K562 (cell line): ENCODE measurements around the gene KPNA4. TPM values are rescaled to one million over a fixed set of nuclear protein-coding genes. Genes with fewer than 3 reads are reported as not detected.

ENCODE experiments used
- ATAC-seq: fragments of 200-7000 bp; cut with Tn5 transposase; 3 replicates; pipeline ENCODE4 v1.9.1; 2020; ENCODE audit warnings: moderate library complexity
- Bru-seq: library from RNA; stranded (reverse); fragments of 400-500 nt; gene quantifications from one replicate; lab custom pipeline; 2021; lab: Mats Ljungman, UMichigan
- BruChase-seq, 2 experiments: library from RNA; stranded (reverse); fragments of 400-500 nt; gene quantifications; one replicate each; lab custom pipeline; 2021; lab: Mats Ljungman, UMichigan
- BruUV-seq: library from RNA; stranded (reverse); fragments of 400-500 nt; replicated peaks from 2 replicates; lab custom pipeline; 2021; lab: Mats Ljungman, UMichigan
- CTCF ChIA-PET: fragments of 300-600 bp; formaldehyde crosslinking; extraction: SDS; loops from one replicate; lab custom pipeline; 2021; ENCODE audit warnings: low intra/inter-chr PET ratio; lab: Yijun Ruan, JAX
- POLR2A ChIA-PET: fragments of 300-600, 350-650 bp; sonication (Branson Sonifier 250); formaldehyde crosslinking; extraction: SDS; loops from one replicate; lab custom pipeline; 2021; ENCODE audit warnings: antibody characterized with exemption, inconsistent platforms; lab: Yijun Ruan, JAX
- DNase-seq, 4 experiments: peaks; one replicate each; pipeline versions ENCODE4 v3.0.0 to v3.0.0-alpha.2; 2011 to 2018; ENCODE audit warnings: low spot score in 3 of 4, mixed read lengths in 3 of 4; ENCODE audit errors: extremely low read depth in 1 of 4
- FAIRE-seq: peaks from 2 replicates; lab custom pipeline; 2011; peaks lifted over from hg19 to GRCh38; lab: Jason Lieb, UNC
- H2AFZ ChIP-seq: 2 replicates; pipeline ENCODE4 v1.6.0; 2011; ENCODE audit warnings: low read depth, low read length, control low read depth, inconsistent platforms
- H3K27ac ChIP-seq: fragments of 200-600 bp; 3 replicates; pipeline ENCODE4 v1.8.0; 2011; ENCODE audit warnings: low read depth, mild to moderate bottlenecking, control low read depth, inconsistent platforms, low read length, moderate library complexity, mixed read lengths; ENCODE audit errors: extremely low read depth
- H3K27me3 ChIP-seq, 2 experiments: fragments of 300-600 bp in 1 of 2; 2 replicates in 1 of 2; 3 replicates in 1 of 2; pipeline versions ENCODE4 v1.6.0 to v1.8.0; 2011; ENCODE audit warnings: inconsistent platforms in 2 of 2, low read length in 2 of 2, mild to moderate bottlenecking in 1 of 2, mixed read lengths in 1 of 2, moderate library complexity in 1 of 2; ENCODE audit not compliant: control insufficient read depth in 2 of 2, insufficient read depth in 2 of 2
- H3K36me3 ChIP-seq: fragments of 300-600 bp; 3 replicates; pipeline ENCODE4 v1.8.0; 2011; ENCODE audit warnings: mild to moderate bottlenecking, low read length, inconsistent platforms; ENCODE audit not compliant: control insufficient read depth, insufficient read depth
- H3K4me1 ChIP-seq, 2 experiments: fragments of 200-600 bp in 1 of 2; replicated peaks in 1 of 2; 2 replicates in 1 of 2; 3 replicates in 1 of 2; pipeline versions ENCODE4 v1.5.1 to v1.8.0; 2011; ENCODE audit warnings: inconsistent platforms in 2 of 2, low read length in 2 of 2, mild to moderate bottlenecking in 1 of 2, mixed read lengths in 1 of 2, moderate library complexity in 1 of 2; ENCODE audit not compliant: control insufficient read depth in 2 of 2, insufficient read depth in 2 of 2
- H3K4me2 ChIP-seq: 2 replicates; pipeline ENCODE4 v1.6.1; 2011; ENCODE audit warnings: low read length, control low read depth, inconsistent platforms, mixed read lengths; ENCODE audit not compliant: insufficient read depth
- H3K4me3 ChIP-seq: fragments of 200-600 bp; sonication (generic), shearing (Covaris generic); 2 replicates; pipeline ENCODE4 v1.5.1; 2016; ENCODE audit warnings: control low read depth, inconsistent platforms
- H3K79me2 ChIP-seq: fragments of 200-600 bp; 3 replicates; pipeline ENCODE4 v1.8.0; 2011; ENCODE audit warnings: low read length, inconsistent platforms; ENCODE audit not compliant: control insufficient read depth, insufficient read depth
- H3K9ac ChIP-seq, 2 experiments: 2 replicates each; pipeline versions ENCODE4 v1.6.0 to v1.6.1; 2011; ENCODE audit warnings: low read depth in 2 of 2, low read length in 2 of 2, control low read depth in 1 of 2, inconsistent platforms in 1 of 2, mild to moderate bottlenecking in 1 of 2, mixed read lengths in 1 of 2; ENCODE audit not compliant: insufficient read depth in 1 of 2
- H3K9me1 ChIP-seq: one replicate; pipeline ENCODE4 v1.6.0; 2011; ENCODE audit warnings: inconsistent platforms, mild to moderate bottlenecking, low read length, moderate library complexity; ENCODE audit not compliant: control insufficient read depth, insufficient read depth
- H3K9me3 ChIP-seq: replicated peaks from 2 replicates; pipeline ENCODE4 v1.5.1; 2011; ENCODE audit warnings: low read depth, low read length, inconsistent platforms; ENCODE audit not compliant: control insufficient read depth, insufficient read depth
- H4K20me1 ChIP-seq: replicated peaks from 2 replicates; pipeline ENCODE4 v1.6.1; 2011; ENCODE audit warnings: low read length, inconsistent platforms, mixed read lengths; ENCODE audit not compliant: control insufficient read depth, insufficient read depth
- ASH1L ChIP-seq: fragments of 450-650 bp; IDR thresholded peaks from 2 replicates; pipeline ENCODE4 v1.6.1; 2018; ENCODE audit warnings: borderline replicate concordance, mild to moderate bottlenecking, low read depth; ENCODE audit not compliant: partially characterized antibody
- BRCA1 ChIP-seq, 2 experiments: fragments of 450-650 bp in 1 of 2; sonication (generic) in 1 of 2; formaldehyde crosslinking in 1 of 2; IDR thresholded peaks; 2 replicates each; pipeline versions ENCODE4 v1.5.0 to v1.6.1; 2017 to 2020; ENCODE audit warnings: mild to moderate bottlenecking in 1 of 2, missing genetic modification reagents in 1 of 2
- CHD2 ChIP-seq: IDR thresholded peaks from 2 replicates; pipeline ENCODE4 v1.6.1; 2011; ENCODE audit warnings: low read depth, low read length
- EP400 ChIP-seq: fragments of 450-650 bp; IDR thresholded peaks from 2 replicates; pipeline ENCODE4 v1.6.1; 2017; ENCODE audit warnings: antibody characterized with exemption, mild to moderate bottlenecking, moderate library complexity
- MNT ChIP-seq, 2 experiments: fragments of 450-650 bp; conservative IDR thresholded peaks; 2 replicates each; pipeline ENCODE4 v1.6.1; 2017; ENCODE audit warnings: mild to moderate bottlenecking in 2 of 2, moderate library complexity in 2 of 2
- NCOA6 ChIP-seq: fragments of 450-650 bp; IDR thresholded peaks from 2 replicates; pipeline ENCODE4 v1.6.1; 2017; ENCODE audit warnings: mild to moderate bottlenecking
- NFYB ChIP-seq: IDR thresholded peaks from 2 replicates; pipeline ENCODE4 v1.6.1; 2011; ENCODE audit warnings: mild to moderate bottlenecking, moderate library complexity; ENCODE audit not compliant: insufficient read length; ENCODE audit errors: extremely low read depth
- RBFOX2 ChIP-seq: fragments of 200-400 bp; formaldehyde crosslinking; IDR thresholded peaks from 2 replicates; pipeline ENCODE4 v1.6.1; 2017; ENCODE audit warnings: low read depth, mild to moderate bottlenecking, low read length, moderate library complexity
- SMARCA4 ChIP-seq: fragments of 450-650 bp; IDR thresholded peaks from 2 replicates; pipeline ENCODE4 v1.6.1; 2016
- ZFX ChIP-seq: sonication (generic); formaldehyde crosslinking; IDR thresholded peaks from 2 replicates; pipeline ENCODE4 v1.8.0; 2022; ENCODE audit warnings: mild to moderate bottlenecking, missing genetic modification reagents, moderate library complexity
- WGBS: fragments of 100-300 bp; shearing (Covaris generic); methylation state at CpG from one replicate; pipeline ENCODE4 v1.1.6; 2016; ENCODE audit warnings: low coverage, mixed read lengths; ENCODE audit not compliant: insufficient coverage; ENCODE audit errors: missing lambda C conversion rate; 5-methylcytosine and 5-hydroxymethylcytosine counted together
- in situ Hi-C: fragments of 300-500 bp; cut with MboI; formaldehyde crosslinking; loops from 4 replicates; pipeline ENCODE4 v1.15.0; 2018; ENCODE audit warnings: inconsistent platforms, mixed read lengths
- intact Hi-C: fragments of 100-400 bp; cut with micrococcal nuclease; formaldehyde crosslinking; loops from 2 replicates; pipeline ENCODE4 v1.14.2; 2022
- long read RNA-seq, 3 experiments: library from polyadenylated mRNA in 2 of 3; library from RNA in 1 of 3; unstranded in 2 of 3; stranded (forward) in 1 of 3; transcript quantifications; one replicate each; pipeline ENCODE4 v2.0.0, GENCODE V29; 2019 to 2022
- polyA minus RNA-seq, 3 experiments: library from RNA; depleted of rRNA, polyadenylated mRNA; stranded (reverse); fragments of >200 nt; gene quantifications; 2 replicates each; pipeline ENCODE4 v1.2.3, GENCODE V29; 2011
- polyA plus RNA-seq, 8 experiments: library from polyadenylated mRNA; depleted of rRNA in 4 of 8; stranded (reverse) in 5 of 8; unstranded in 3 of 8; fragments of >200 nt; fragmentation: Nextera tagmentation in 2 of 8; fragmentation: Illumina TruSeq in 1 of 8; extraction: Ambion mirVana in 2 of 8; extraction: Trizol in 1 of 8; gene quantifications; 2 replicates each; pipeline versions ENCODE4 v1.2.1 to v1.2.3, GENCODE V29; 2011 to 2014; ENCODE audit warnings: inconsistent platforms in 1 of 8, missing spikeins in 1 of 8
- total RNA-seq, 7 experiments: library from RNA; depleted of rRNA in 6 of 7; stranded (reverse); fragments of >200 nt in 6 of 7; fragmentation: Illumina TruSeq in 2 of 7; extraction: Trizol in 2 of 7; gene quantifications; 2 replicates each; pipeline versions ENCODE4 v1.2.1 to v1.2.3, GENCODE V29; 2011 to 2021; ENCODE audit warnings: low replicate concordance in 1 of 7

Gene KPNA4, protein sequence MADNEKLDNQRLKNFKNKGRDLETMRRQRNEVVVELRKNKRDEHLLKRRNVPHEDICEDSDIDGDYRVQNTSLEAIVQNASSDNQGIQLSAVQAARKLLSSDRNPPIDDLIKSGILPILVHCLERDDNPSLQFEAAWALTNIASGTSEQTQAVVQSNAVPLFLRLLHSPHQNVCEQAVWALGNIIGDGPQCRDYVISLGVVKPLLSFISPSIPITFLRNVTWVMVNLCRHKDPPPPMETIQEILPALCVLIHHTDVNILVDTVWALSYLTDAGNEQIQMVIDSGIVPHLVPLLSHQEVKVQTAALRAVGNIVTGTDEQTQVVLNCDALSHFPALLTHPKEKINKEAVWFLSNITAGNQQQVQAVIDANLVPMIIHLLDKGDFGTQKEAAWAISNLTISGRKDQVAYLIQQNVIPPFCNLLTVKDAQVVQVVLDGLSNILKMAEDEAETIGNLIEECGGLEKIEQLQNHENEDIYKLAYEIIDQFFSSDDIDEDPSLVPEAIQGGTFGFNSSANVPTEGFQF
- 16.8 and 29.6 TPM in 2 replicates for total RNA-seq (2011; cell fraction: chromatin; rRNA removed; ENCODE audit: low replicate concordance)
- 11.3 and 12.6 TPM in 2 replicates for total RNA-seq (2011; cell fraction: nucleolus; rRNA removed)
- total RNA-seq (2011; cell fraction: nucleoplasm; rRNA removed) = 24.7 and 50.7 TPM in 2 replicates
- total RNA-seq (2014; rRNA removed) (21.1 and 27.2 TPM in 2 replicates), total RNA-seq (2014; rRNA removed; fragmentation: Illumina TruSeq; extraction: Trizol) (48.5 and 54.8 TPM in 2 replicates), total RNA-seq (2015; rRNA removed; fragmentation: Illumina TruSeq; extraction: Trizol) (48.2 and 53.6 TPM in 2 replicates), total RNA-seq (2021) (66.6 and 72.4 TPM in 2 replicates), polyA plus RNA-seq (2011; rRNA removed) (22.0 and 37.4 TPM in 2 replicates), polyA plus RNA-seq (2014; fragmentation: Illumina TruSeq; extraction: Trizol) (29.5 and 34.5 TPM in 2 replicates), polyA plus RNA-seq (2014; fragmentation: Nextera tagmentation; extraction: Ambion mirVana) (10 to 100 TPM; 13.9 to 21.0 TPM), polyA plus RNA-seq (2014; rRNA removed) (19.2 and 20.6 TPM in 2 replicates), polyA minus RNA-seq (2011; rRNA and poly(A)+ RNA removed) (54.6 and 71.4 TPM in 2 replicates), Bru-seq, nascent RNA (percentile 92 among the genes with signal in this experiment), BruChase-seq, experiment 1, labeled RNA remaining after a 2-hour chase (percentile 91 among the genes with signal in this experiment), BruChase-seq, experiment 2, labeled RNA remaining after a 6-hour chase (percentile 89 among the genes with signal in this experiment)
- polyA plus RNA-seq (2011; cell fraction: cytosol; rRNA removed) = 9.3 and 13.2 TPM in 2 replicates
- polyA plus RNA-seq (2011; cell fraction: nucleus; rRNA removed) = 9.6 and 10.1 TPM in 2 replicates
- 15.1 and 18.6 TPM in 2 replicates for polyA plus RNA-seq (2012)
- 53.3 and 85.0 TPM in 2 replicates for polyA minus RNA-seq (2011; cell fraction: cytosol; rRNA and poly(A)+ RNA removed)
- 15.9 and 28.3 TPM in 2 replicates for polyA minus RNA-seq (2011; cell fraction: nucleus; rRNA and poly(A)+ RNA removed)
- long read RNA-seq, experiment 1, full-length matches to known transcripts = 277 of 322 reads
- long read RNA-seq, experiment 1, partial matches to known transcripts = 24 of 322 reads
- long read RNA-seq, experiment 1, other reads (novel, unspliced or antisense) = 21 of 322 reads
- long read RNA-seq, experiment 2, full-length matches to known transcripts = 13 of 78 reads
- long read RNA-seq, experiment 2, partial matches to known transcripts = 1 of 78 reads
- long read RNA-seq, experiment 2, other reads (novel, unspliced or antisense) = 64 of 78 reads
- long read RNA-seq, experiment 3, full-length matches to known transcripts = 11 of 23 reads
- long read RNA-seq, experiment 3, partial matches to known transcripts = 4 of 23 reads
- long read RNA-seq, experiment 3, other reads (novel, unspliced or antisense) = 8 of 23 reads

DNA sequence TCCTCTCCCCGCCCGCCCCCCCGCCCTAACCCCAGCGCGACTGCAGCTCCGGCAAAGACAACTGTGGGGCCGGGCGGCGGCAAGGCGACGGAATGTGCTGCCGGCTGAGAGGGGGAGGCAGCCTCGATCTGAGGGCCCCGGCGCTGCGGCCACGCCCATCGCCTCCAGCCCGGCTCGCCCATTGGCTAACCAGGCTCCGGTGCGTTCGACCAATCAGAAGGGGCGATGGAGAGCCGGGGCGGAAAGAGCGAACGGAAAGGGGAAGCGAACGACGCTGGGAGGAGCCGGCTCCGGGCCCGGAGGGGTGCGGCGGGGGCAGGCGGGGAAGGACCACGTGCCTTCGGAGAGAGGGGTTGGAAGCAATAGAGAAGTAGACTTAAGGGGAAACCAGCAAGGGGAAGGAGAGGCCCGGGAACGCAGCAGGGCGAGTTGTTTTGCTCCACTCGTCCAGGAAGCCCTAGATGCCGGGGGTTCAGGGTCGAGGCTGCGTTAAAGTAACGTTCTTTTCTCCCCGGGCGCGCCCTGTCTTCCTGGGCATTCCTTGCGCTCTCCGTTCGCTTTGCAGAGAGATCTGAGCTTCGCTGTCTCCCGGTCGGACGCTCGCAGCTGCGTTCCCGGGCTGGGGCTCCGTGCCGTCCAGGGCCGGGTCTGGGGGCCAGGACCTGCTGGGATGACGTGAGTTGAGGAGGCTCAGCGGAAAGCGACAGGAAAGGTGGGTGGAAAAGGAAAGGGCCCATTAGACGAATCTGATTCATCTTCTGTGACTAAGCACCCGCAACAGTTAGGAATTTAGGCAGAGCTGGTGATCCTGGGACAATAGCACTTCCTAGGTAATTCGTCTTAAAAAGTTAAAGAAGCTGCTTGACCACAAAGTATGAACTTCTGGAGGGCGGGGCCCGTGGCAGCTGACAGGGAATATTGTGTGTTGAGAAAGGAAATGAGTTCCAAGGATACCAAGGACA lies at the start of gene KPNA4:
Gene KPNA4, minus strand, starts transcription at position 130 of the 962 bp plus-strand sequence. CDS start 289 bp downstream, outside the sequence.
- Histone ChIP-seq H3K9me3 (no peaks in the 10 kb centered on the region; the same call in 1 of the 2 replicates), H3K4me2 (peak within 1 kb of the TSS; percentile 96), H3K4me3 (peak within 1 kb of the TSS; percentile 67), H3K9ac (peak within 1 kb of the TSS; percentile 93 to 97), H3K79me2 (peaks cover 60% of the 10 kb centered on the region), H4K20me1 (0 out of 2 replicates have a peak, but pooled peaks cover 9% of the 10 kb centered on the region), H3K36me3 (peaks cover 35% of the 10 kb centered on the region; the same call in 2 of the 3 replicates), H3K27me3 (no peaks in the 10 kb centered on the region), H2AFZ (peak within 1 kb of the TSS; percentile 98), H3K9me1 (no peaks in the 10 kb centered on the region), H3K27ac (peak within 1 kb of the TSS; percentile 98), H3K4me1 (peaks cover 13 to 17% of the 10 kb centered on the region in 2 experiments; a peak in 4 of 5 replicates)
- DNase-seq (peak; percentile 98), ATAC-seq (peak; percentile 96), FAIRE-seq (peak; percentile 89)
- ChIA-PET CTCF (no interaction called here), POLR2A (interaction anchor here (0.7 to 1.1 kb wide), 3 partner anchors 30 to 652 kb away, joined by 3 to 5 read pairs (median 3); no protein-coding TSS in a partner anchor)
- intact Hi-C loops (no loop called here), in situ Hi-C loops (no loop called here)
- under 1% methylated on average over 44 of the region's 71 CpGs for WGBS
- BruUV-seq = TSS peak; percentile 81
- TF ChIP-seq ASH1L (peak; percentile 83), MNT (conservative IDR thresholded peaks at IDR 0.05) (peak; percentile 96 to 97), BRCA1 (IDR thresholded peaks at IDR 0.05) (no peak), BRCA1 (CRISPR knock-in tag; IDR thresholded peaks at IDR 0.05) (no peak), NCOA6 (peak; percentile 60; the same call in 1 of the 2 replicates), RBFOX2 (peak; percentile 95), ZFX (peak; percentile 70), EP400 (peak; percentile 94), CHD2 (peak; percentile 26; the same call in 1 of the 2 replicates), SMARCA4 (peak; percentile 48; the same call in 1 of the 2 replicates), NFYB (peak; percentile 75)
